Putamen (tissue), 1 donor: ENCODE data around the gene MAPK6.

Experiments used
- DNase-seq: peaks from one replicate; pipeline ENCODE4 v3.0.0-alpha.2; 2016; ENCODE audit warnings: low spot score

MAPK6 gene

DNA sequence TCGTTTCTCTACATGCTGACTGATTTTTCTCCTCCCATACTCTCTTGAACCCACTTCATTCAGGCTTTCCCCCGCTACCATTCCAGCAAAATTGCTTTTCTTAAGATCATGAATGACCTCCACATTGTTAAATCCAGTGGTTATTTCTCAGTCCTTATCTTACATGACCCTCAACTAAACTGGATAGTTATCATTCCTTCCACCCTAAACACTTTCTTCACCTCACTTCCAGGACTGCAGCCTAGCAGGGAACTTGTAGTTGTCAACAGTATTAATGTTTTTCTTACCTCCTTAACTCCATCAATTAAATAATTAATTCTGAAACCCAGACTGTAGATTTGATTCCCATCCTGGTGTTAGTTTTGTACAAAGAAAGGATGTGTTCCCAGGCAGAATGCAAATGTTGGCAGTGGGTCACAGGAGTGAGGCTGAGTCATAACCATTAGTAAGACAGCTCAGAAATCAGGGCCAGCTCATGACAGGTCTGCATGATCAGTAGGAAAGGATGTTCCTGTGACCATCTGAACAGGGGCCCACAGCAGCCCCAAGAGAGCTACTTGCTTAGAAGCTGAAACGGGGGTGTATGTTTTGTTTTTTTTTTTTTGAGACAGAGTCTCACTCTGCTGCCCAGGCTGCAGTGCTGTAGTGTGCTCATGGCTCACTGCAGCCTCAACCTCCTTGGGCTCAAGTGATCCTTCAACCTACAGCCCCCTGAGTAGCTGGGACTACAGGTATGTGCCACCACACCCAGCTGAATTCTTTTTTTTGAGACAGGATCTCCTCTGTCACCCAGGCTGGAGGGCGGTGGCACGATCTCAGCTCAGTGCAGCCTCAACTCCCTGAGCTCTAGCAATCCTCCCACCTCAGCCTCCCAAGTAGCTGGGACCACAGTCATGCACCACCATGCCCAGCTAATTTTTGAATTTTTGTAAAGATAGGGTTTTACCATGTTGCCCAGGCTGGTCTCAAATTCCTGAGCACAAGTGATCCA is 84.5 kb downstream of the MAPK6 start:
- no peak for DNase-seq

DNA sequence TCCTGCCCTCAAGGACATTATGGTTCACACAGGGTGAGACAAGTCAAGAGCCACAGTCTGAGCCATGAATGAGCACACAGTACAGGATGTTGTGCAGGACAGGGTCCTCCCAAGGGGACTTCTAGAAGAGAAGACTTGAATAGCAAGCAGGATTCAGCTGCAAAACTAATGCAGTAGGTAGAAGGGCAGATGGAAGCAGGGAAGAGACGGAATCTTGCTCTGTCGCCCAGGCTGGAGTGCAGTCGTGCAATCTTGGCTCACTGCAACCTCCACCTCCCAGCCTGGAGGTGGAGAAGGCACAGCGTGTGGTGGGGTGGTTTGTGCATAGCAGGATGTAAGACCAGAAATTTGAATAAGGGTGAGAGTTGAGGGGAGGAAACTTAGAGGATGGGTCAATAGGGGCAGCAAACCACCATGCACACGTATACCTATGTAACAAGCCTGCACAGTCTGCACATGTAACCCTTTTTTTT is 85.5 kb downstream of the MAPK6 start:
- DNase-seq: no peak

- no peak for DNase-seq
These were observed 86.8 kb downstream of the MAPK6 start for GRCh38 chr15:52105846-52106245.

GRCh38 chr15:52106641-52107040 is 87.6 kb downstream of the MAPK6 start:
- DNase-seq: no peak

- no peak for DNase-seq
These were observed 88.2 kb downstream of the MAPK6 start for GRCh38 chr15:52107238-52107637.

GRCh38 chr15:52109559-52110451 is 90.8 kb downstream of the MAPK6 start:
- no peak for DNase-seq

DNA sequence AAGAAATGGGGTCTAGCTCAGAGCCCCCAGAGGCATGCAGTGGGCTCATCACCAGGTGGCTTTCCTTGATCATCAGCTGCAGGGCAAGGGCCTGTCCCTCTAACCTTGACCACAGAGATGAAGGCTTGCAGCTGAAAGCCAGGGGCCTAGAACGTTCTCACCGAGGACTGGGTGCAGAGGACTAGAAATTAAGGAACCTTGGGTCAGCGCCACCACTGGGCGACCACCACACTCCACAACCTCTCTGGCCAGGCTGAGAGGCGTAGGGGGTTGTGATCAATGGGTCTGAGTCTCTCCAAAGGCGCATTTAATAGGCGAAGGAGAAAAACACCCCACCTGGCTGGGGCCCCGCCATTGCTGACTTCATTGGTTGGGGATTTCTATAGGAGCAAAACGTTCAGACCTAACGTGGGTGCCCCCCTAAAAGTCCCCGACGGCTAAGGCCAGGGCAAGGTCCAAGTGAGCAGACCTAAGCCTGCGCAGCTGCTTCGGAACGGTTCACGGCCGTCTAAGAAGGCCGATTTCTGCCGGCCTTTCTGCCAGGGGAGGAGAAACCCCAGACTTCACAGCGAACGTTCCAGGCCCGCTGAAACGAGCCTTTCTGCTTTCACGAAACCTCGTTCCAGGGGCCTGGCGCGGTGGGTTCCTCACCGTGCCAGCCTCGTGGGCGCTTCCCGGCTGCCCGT is 92.6 kb downstream of the MAPK6 start:
- no peak for DNase-seq

GRCh38 chr15:52112203-52112750 is 93.3 kb downstream of the MAPK6 start:
- DNase-seq: no peak

DNA sequence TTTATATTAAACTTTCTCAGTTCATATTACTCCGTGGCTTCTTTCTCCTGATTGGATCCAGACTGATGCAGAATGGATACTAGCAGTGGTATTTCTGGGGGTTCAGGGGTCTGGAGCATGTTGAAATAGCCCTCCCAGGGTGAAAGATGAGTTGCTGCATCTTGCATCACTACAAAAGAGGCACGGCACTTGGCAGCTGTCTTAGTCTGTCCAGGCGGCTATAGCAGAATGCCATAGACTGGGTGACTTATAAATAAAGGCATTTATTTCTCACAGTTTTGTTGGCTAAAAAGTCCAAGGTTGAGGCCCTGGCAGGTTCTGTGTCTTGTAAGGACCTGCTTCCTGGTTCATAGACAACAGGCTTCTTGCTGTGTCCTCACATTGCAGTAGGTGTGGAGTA is 94.2 kb downstream of the MAPK6 start:
- DNase-seq: no peak

GRCh38 chr15:52113708-52114107 is 94.7 kb downstream of the MAPK6 start:
- no peak for DNase-seq

DNA sequence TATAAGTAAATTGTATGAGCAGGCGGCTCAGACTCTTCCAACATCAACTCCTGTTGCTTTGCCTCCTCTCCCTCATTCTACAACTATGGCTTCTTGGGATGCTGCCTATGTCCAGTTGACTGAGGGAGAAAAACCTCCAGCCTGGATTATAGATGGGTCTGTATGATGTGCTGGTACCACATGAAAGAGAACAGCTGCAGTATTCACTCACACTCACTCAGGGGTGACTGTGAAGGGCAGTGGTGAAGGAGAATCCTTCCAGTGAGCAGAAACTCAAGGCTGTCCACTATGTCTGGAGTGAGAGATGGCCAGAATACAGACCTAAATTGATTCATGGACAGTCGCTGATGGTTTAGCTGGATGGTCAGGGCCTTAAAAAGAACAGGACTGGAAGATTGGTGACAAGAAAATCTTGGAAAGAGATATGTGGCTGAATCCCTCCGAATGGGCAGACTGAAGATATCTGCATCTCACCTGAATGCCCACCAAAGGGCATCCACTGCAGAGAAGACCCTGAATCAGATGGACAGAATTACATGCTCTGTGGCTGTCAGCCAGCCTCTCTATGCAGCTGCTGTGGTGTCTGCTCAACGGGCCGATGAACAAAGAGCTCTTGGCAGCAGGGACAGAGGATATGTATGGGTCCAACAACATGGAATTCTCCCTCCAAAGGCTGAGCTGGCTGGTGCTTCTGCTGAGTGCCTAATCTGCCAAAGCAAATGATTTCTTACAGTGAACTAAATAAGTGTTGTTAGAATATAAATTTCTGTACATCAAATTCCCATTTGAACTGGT is 95.4 kb downstream of the MAPK6 start:
- peak; percentile 79 for DNase-seq

DNA sequence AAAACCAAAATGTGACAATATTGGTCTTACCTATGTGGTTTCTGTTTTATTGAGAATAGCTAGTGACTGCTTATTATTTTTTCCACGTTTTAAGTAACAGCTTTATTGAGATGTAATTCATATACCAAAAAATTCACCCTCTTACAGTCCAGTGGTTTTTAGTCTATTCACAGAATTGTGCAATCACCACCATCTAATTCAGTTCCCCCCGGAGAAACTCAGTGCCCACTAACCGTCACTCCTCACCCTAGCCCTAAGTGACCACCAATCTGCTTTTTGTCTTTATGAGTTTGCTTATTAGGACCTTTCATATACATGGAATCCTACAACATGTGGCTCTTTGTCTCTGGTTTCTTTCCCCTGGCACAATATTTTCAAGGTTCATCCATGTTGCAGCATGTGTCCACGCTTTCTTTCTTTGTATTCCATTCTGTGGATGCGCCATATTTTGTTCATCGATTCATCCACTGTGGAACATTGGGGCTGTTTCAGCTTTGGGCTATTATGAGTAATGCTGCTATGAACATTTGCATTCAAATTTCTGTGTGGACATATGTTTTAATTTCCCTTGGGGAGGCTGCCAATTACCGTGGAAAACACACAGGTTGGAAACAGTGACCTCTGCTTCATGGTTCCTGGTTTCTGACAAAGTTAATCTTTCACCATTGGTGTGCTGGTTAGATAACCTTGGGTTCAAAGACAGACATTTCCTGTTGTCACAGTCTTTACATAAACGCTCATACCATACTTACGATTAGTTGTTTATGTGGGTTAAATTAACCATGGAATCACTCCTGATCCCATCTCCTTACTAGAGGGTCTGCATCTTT is 96.8 kb downstream of the MAPK6 start:
- DNase-seq: no peak
